Osteocyte (in vitro differentiated cells): ENCODE data around the gene MYOCOS. TPM values are rescaled to one million over a fixed set of nuclear protein-coding genes. Genes with fewer than 3 reads are reported as not detected.

Source experiments
- DNase-seq: peaks from one replicate; pipeline ENCODE4 v3.0.0; 2021; ENCODE audit warnings: mixed read lengths; ENCODE audit not compliant: unreplicated experiment; ENCODE audit errors: extremely low spot score
- H3K27ac Mint-ChIP-seq: one replicate; pipeline ENCODE4 v1.8.0; 2021; ENCODE audit warnings: mild to moderate bottlenecking, mixed read lengths; ENCODE audit not compliant: unreplicated experiment
- H3K27me3 Mint-ChIP-seq: one replicate; pipeline ENCODE4 v1.8.0; 2021; ENCODE audit warnings: mixed read lengths; ENCODE audit not compliant: unreplicated experiment
- H3K36me3 Mint-ChIP-seq: one replicate; pipeline ENCODE4 v1.8.0; 2021; ENCODE audit warnings: mixed read lengths; ENCODE audit not compliant: unreplicated experiment
- H3K4me1 Mint-ChIP-seq: one replicate; pipeline ENCODE4 v1.8.0; 2021; ENCODE audit warnings: mixed read lengths; ENCODE audit not compliant: unreplicated experiment
- H3K4me3 Mint-ChIP-seq: one replicate; pipeline ENCODE4 v1.8.0; 2021; ENCODE audit warnings: mild to moderate bottlenecking, moderate library complexity, mixed read lengths; ENCODE audit not compliant: unreplicated experiment
- H3K9me3 Mint-ChIP-seq: one replicate; pipeline ENCODE4 v1.8.0; 2021; ENCODE audit warnings: mixed read lengths; ENCODE audit not compliant: unreplicated experiment
- CTCF ChIP-seq: fragments of 200-600 bp; sonication (generic); IDR thresholded peaks from 2 replicates; pipeline ENCODE4 v1.5.0; 2021; ENCODE audit warnings: antibody characterized with exemption, mild to moderate bottlenecking, moderate library complexity
- total RNA-seq: library from RNA; stranded (reverse); gene quantifications from 2 replicates; pipeline ENCODE4 v1.2.1, GENCODE V29; 2021

MYOCOS gene
- total RNA-seq, 1 donor from 2014 or later: not detected

- no peak for TF ChIP-seq CTCF
- no peak overlapping the region for H3K4me3 Mint-ChIP-seq
- no peak for DNase-seq
- H3K9me3 Mint-ChIP-seq: no peaks in the 10 kb centered on the region
- H3K27ac Mint-ChIP-seq: no peak overlapping the region
- H3K36me3 Mint-ChIP-seq: no peaks in the 10 kb centered on the region
- H3K27me3 Mint-ChIP-seq: peaks cover 22% of the 10 kb centered on the region
- H3K4me1 Mint-ChIP-seq: no peaks in the 10 kb centered on the region
Observed at GRCh38 chr1:171616586-171616985, 5.5 kb upstream of the MYOCOS start.

GRCh38 chr1:171623651-171624331, 1.7 kb downstream of the MYOCOS start:
- no peak for TF ChIP-seq CTCF
- Mint-ChIP-seq H3K9me3 (no peaks in the 10 kb centered on the region), H3K27ac (no peak overlapping the region), H3K4me1 (no peaks in the 10 kb centered on the region), H3K36me3 (no peaks in the 10 kb centered on the region), H3K27me3 (peaks cover 19% of the 10 kb centered on the region), H3K4me3 (no peak overlapping the region)
- DNase-seq: no peak

GRCh38 chr1:171625225-171625624, 3.2 kb downstream of the MYOCOS start:
- H3K27me3 Mint-ChIP-seq: peaks cover 21% of the 10 kb centered on the region
- no peak overlapping the region for H3K27ac Mint-ChIP-seq
- TF ChIP-seq CTCF: no peak
- H3K9me3 Mint-ChIP-seq: no peaks in the 10 kb centered on the region
- no peak overlapping the region for H3K4me3 Mint-ChIP-seq
- H3K36me3 Mint-ChIP-seq: no peaks in the 10 kb centered on the region
- no peaks in the 10 kb centered on the region for H3K4me1 Mint-ChIP-seq
- DNase-seq: no peak

- H3K27ac Mint-ChIP-seq: no peak overlapping the region
- peaks cover 18% of the 10 kb centered on the region for H3K27me3 Mint-ChIP-seq
- H3K9me3 Mint-ChIP-seq: no peaks in the 10 kb centered on the region
Observed at GRCh38 chr1:171627020-171627419, 5.0 kb downstream of the MYOCOS start.

GRCh38 chr1:171628225-171628624, 6.2 kb downstream of the MYOCOS start:
- Mint-ChIP-seq H3K27ac (no peak overlapping the region), H3K9me3 (no peaks in the 10 kb centered on the region), H3K4me1 (no peaks in the 10 kb centered on the region), H3K4me3 (no peak overlapping the region), H3K27me3 (peaks cover 19% of the 10 kb centered on the region), H3K36me3 (no peaks in the 10 kb centered on the region)
- DNase-seq: no peak
- no peak for TF ChIP-seq CTCF

More at GRCh38 chr1:171627020-171627419, 5.0 kb downstream of the MYOCOS start:
- H3K4me1 Mint-ChIP-seq: no peaks in the 10 kb centered on the region
- no peaks in the 10 kb centered on the region for H3K36me3 Mint-ChIP-seq
- H3K4me3 Mint-ChIP-seq: no peak overlapping the region
- no peak for DNase-seq
- TF ChIP-seq CTCF: no peak
